Renal pelvis (tissue), 4 donors: Measurements from ENCODE around the gene FBXO27. TPM values are rescaled to one million over a fixed set of nuclear protein-coding genes. Genes with fewer than 3 reads are reported as not detected.
A peak's percentile ranks its signal among the peaks of the same experiment; 100 is the strongest.
"Not testable (repeated sequence)": the region's sequence is repeated elsewhere in the genome, so short reads cannot be mapped to it uniquely, and the experiment has no call there.

Experiments
- DNase-seq: peaks from one replicate; pipeline ENCODE4 v3.0.0-alpha.2; 2013
- polyA plus RNA-seq, 3 donors: library from polyadenylated mRNA; unstranded; fragments of 120-200 nt; gene quantifications; one replicate each; pipeline ENCODE4 v1.2.1, GENCODE V29; 2013; ENCODE audit not compliant: insufficient read length in 3 of 3

Gene FBXO27
- polyA plus RNA-seq, 3 donors: 7.8 to 10.0 (median 8.7) TPM

DNA sequence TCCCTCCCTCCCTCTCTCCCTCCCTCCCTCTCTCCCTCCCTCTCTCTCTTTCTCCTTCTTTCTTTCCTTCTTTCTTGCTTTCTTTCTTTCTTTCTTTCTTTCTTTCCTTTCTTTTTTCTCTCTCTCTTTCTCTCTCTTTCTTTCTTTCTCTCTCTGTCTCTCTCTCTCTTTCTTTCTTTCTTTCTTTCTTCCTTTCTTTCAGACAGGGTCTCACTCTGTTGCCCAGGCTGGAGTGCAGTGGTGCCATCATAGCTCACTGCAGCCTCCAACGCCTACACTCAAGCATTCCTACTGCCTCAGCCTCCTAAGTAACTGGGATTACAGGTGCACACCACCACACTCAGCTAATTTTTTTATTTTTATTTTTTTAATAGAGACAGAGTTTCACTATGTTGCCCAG, 42.7 kb downstream of the FBXO27 start:
- not testable (repeated sequence) for DNase-seq

DNA sequence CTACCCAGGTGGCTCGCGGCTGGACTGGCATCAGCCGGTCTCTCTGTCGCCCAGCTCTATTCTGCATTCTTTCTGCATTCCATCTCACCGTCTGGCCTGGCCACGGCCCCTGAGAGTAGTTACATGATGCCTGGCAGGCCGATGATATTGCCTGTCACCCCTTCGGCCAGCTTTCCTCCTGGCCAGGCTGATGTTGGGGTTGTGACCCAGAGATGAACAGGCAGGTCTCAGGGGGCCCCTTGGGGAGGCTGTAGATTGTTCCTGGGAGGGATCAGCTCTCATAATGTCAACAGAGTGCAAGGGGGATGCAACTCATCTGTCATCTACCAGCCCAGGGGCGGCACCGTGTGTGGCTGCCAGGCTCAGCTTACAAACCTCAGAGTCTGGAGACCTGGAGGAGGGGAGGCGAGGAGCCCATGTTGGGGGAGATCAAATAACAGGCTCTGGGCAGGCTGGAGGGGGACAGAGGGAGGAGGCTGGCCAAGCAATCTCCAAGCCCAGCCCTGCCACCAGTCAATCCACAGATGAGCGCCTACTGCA, 43.2 kb downstream of the FBXO27 start:
- peak; percentile 89 for DNase-seq

GRCh38 chr19:38988627-38989026, 43.7 kb downstream of the FBXO27 start:
- not testable (repeated sequence) for DNase-seq

DNA sequence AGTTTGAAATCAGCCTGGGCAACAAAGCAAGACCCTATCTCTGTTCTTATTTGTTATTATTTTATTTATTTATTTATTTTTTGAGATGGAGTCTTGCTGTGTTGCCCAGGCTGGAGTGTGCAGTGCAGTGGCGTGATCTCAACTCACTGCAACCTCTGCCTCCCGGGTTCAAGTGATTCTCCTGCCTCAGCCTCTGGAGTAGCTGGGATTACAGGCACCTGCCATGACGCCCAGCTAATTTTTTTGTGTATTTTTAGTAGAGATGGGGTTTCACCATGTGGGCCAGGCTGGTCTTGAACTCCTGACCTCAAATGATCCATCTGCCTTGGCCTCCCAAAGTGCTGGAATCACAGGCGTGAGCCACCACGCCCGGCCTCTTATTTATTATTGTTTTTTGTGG, 44.6 kb downstream of the FBXO27 start:
- not testable (repeated sequence) for DNase-seq

- no peak for DNase-seq
These were observed 47.1 kb downstream of the FBXO27 start for GRCh38 chr19:38985262-38985661.

- DNase-seq: no peak
These were observed 51.6 kb downstream of the FBXO27 start for GRCh38 chr19:38980583-38981374.

DNA sequence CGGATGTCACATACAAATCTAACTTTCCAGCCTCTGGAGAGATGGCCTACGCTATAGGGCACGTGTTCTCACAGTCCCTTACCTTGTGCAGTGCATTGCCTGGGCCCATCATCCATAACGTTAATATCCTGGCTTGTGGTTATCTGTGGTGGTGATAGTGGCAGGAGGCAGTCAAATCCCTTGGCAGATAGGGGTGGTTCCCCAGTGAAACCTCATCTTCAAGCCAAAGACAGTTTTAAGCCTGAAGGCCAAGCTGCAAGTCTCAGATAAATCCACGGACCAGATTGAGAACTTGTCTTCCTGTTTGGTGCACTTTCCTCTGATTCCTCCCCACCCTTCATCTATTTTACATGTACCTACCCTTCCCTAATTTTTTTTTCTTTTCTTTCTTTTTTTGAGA, 52.5 kb downstream of the FBXO27 start:
- DNase-seq: no peak

- no peak for DNase-seq
These were observed 54.0 kb downstream of the FBXO27 start for GRCh38 chr19:38978326-38978689.

GRCh38 chr19:38977445-38978325, 54.7 kb downstream of the FBXO27 start:
- DNase-seq: no peak

- DNase-seq: peak; percentile 51
These were observed 56.5 kb downstream of the FBXO27 start for GRCh38 chr19:38975861-38976271.

DNA sequence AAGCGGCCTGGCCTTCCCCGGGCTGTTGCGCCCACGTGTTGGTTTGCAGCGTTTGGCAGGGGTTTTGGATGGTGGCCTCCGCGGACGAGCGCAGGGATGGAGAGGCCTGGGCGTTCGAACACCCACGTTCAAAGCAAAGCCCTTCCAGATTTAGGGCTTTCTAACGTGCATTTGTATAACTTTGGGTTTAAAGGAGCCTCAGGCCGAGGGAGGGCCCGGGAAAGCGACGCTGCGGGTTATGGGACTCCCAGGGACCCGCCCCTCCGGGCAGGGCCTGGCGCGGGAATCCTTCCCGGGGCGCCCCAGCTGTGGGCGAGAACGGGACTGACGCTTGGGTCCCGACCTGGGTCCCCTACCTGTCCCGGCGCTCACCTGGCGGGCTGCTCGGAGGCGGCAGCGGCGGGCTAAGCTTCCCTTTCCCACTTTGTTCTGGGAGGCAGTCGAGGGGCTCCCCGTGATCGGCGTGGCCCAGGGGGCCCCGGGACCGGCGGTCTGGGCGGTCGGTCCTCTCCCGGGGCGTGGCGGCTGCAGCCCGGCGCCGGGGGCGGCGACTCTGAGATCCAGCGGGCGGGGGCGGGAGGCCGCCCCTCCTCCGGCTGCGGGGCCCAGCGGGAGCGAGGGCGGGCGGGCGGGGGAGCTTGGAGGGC, 57.0 kb downstream of the FBXO27 start, which contains the start of gene FBXO17:
FBXO17 (minus strand) TSS at position 529 of the 647 bp plus-strand sequence. CDS start 25,423 bp downstream, outside the sequence.
- DNase-seq: peak; percentile 68

DNA sequence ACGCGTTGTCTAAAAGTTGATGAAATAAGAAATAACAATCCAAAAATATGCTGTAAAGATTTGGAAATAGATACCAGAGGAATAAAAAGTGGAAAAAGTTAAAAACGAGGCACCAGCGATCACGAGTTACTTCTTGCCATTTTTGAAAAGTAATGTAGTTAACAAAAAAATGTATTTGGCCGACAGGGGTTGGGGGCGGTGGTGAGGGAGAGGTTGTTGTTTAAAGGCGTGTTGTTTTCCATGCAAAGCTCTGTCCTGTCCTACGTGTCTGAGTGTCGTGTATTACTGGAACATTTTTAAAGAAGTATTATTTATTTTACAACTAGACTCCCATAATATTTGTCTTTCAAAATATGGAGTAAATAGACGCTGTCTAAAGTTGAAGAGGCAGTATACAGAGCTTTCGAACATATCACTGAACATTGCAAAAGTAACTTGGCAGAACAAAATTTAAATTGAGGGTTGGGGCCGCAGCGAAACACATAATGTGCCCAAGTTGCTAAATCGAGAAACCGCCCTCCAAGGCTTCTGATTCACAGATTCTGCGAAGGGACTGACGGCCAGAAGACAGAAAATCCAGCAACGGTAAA, 57.6 kb downstream of the FBXO27 start:
- no peak for DNase-seq

Other genes starting within 250 kb of the FBXO27 start
- 1 to 10 TPM; 2.0 to 3.2 (median 2.2) TPM for gene LGALS7B, start 243.3 kb downstream of the FBXO27 start, polyA plus RNA-seq
- gene LGALS4, start 219.6 kb downstream of the FBXO27 start, polyA plus RNA-seq: 1 to 10 TPM; 1.3 to 2.4 (median 1.9) TPM
- 100 to 1,000 TPM; 165 to 180 (median 174) TPM for gene ECH1, start 200.8 kb downstream of the FBXO27 start, polyA plus RNA-seq
- 100 to 1,000 TPM; 466 to 472 (median 471) TPM for gene HNRNPL, start 182.6 kb downstream of the FBXO27 start, polyA plus RNA-seq
- gene RINL, start 154.3 kb downstream of the FBXO27 start, polyA plus RNA-seq: 10 to 100 TPM in 1 of 3 donors, 1 to 10 TPM in 2; 8.0 to 10.0 (median 9.6) TPM
- gene SIRT2, start 132.9 kb downstream of the FBXO27 start, polyA plus RNA-seq: 10 to 100 TPM; 43.7 to 53.7 (median 51.2) TPM
- gene NFKBIB, start 132.6 kb downstream of the FBXO27 start, polyA plus RNA-seq: 10 to 100 TPM in 2 of 3 donors, 1 to 10 TPM in 1; 9.7 to 12.2 (median 11.5) TPM
- 1 to 10 TPM in 1 of 3 donors, under 1 TPM in 2; 0.63 to 1.1 (median 0.86) TPM for gene CCER2, start 120.4 kb downstream of the FBXO27 start, polyA plus RNA-seq
- gene SARS2, start 101.8 kb downstream of the FBXO27 start, polyA plus RNA-seq: 10 to 100 TPM; 48.7 to 64.8 (median 62.2) TPM
- 10 to 100 TPM; 25.3 to 31.2 (median 30.9) TPM for gene MRPS12, start 101.6 kb downstream of the FBXO27 start, polyA plus RNA-seq
- gene FBXO17, start 56.8 kb downstream of the FBXO27 start, polyA plus RNA-seq: 100 to 1,000 TPM in 2 of 3 donors, 10 to 100 TPM in 1; 66.1 to 106 (median 106) TPM
- gene ACP7, start 51.8 kb upstream of the FBXO27 start, polyA plus RNA-seq: under 1 TPM; 0.29 to 0.75 (median 0.67) TPM
- gene PAK4, start 93.2 kb upstream of the FBXO27 start, polyA plus RNA-seq: 10 to 100 TPM; 66.6 to 76.3 (median 73.6) TPM
- 1 to 10 TPM; 1.3 to 1.9 (median 1.6) TPM for gene NCCRP1, start 164.4 kb upstream of the FBXO27 start, polyA plus RNA-seq
- not detected for gene SYCN, start 171.7 kb upstream of the FBXO27 start, polyA plus RNA-seq
- gene IFNL3, start 212.5 kb upstream of the FBXO27 start, polyA plus RNA-seq: not detected
- gene IFNL4, start 216.3 kb upstream of the FBXO27 start, polyA plus RNA-seq: under 1 TPM in 1 of 3 donors, not detected in 2; 0.09 TPM
- gene IFNL2, start 235.8 kb upstream of the FBXO27 start, polyA plus RNA-seq: not detected